GM18498 (cell line): ENCODE results near the gene HIVEP2.

Experiments
- ATAC-seq: cut with Tn5 transposase; IDR thresholded peaks from one replicate; pipeline ENCODE4 v1.9.1; 2021; ENCODE audit warnings: mild to moderate bottlenecking, moderate library complexity; ENCODE audit not compliant: unreplicated experiment

Gene HIVEP2

DNA sequence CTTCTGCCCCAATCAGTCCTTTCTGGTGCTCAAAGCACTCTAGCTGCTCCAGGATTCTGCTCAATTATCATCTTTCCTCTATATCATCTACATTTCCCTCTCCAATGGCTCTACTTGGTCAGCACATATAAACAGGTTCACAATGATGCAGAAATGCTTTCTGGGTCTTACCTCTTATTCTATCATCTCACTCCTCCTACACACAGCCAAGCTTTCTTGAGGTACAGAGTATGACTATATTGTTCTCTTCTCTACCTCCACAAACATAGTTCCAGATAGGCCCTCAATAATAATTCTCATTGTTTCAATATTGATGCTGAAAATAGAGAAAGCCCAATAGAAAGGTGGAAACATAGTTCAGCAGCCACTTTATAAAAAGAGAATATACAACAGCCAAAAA lies 48.2 kb downstream of the HIVEP2 start:
- no peak for ATAC-seq

DNA sequence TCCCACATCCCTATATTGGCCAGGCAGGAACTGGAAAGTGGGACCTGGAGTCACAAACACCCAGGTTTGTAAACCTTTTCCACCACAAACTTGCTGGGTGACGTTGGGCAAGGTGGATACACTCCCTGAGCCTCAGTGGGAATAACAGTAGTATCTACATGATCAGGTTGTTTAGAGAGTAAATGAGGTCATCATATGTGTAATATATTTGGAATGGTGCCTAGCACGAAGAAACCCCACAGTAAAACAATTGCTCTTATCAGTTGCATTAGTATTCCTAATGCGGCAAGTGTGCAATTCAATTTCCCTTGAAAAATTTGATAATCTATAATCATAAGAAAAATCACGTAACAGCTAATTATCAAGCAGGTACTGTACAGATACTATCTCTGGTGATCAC lies 51.9 kb downstream of the HIVEP2 start:
- ATAC-seq: no peak

DNA sequence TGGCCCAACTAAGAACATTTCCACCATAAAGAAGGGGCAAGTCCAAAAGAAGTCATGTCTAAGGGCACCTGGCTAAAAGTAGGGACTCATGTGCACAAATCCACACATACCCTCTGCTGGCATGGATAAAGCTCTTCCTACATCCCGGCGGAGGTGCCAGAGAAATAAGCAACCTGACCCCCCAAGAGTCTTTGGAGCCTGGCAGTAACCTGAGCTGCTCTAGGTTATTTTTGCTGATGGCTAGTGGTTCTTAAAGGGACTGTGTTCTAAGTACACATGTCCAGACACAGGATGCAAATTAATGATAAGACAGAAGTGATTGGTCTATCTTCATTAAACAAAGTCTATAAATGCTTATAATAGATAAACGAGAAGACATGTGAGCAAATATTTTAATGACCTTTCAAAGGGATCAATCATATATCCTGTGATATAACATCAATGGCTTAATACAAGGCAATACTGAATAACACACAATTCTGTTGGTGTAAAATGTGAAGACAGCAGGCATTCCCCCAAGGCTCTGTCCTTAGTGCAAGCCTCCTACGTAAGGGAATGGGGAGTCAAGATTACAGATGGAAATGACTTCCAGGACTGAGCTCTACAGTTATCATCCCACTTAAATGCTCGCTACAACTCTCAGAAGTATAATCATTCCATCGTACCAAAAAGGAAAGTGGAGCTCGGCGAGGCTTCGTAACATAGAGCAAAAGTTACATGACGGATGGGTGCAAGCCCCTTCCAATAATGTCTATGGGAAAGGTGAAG lies 52.5 kb downstream of the HIVEP2 start:
- ATAC-seq: no peak

DNA sequence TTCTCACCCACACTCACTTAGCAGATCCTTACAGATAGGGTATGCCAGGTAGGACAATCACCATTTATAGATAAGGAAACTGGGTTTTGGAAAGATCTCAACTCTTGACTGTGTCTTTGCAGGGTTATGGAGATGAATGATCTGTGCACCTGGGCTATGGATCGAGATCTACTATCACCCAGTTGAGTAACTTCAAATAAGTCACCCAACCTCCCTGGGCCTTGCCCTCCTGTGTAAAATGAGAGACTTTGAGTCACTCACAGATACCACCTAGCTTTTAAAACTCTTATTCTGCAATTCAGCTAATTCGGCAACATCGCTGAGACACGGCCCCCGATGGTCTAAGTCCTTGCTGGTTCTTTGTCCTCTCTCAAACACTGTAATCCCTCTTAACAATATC lies 53.5 kb downstream of the HIVEP2 start:
- ATAC-seq: no peak

DNA sequence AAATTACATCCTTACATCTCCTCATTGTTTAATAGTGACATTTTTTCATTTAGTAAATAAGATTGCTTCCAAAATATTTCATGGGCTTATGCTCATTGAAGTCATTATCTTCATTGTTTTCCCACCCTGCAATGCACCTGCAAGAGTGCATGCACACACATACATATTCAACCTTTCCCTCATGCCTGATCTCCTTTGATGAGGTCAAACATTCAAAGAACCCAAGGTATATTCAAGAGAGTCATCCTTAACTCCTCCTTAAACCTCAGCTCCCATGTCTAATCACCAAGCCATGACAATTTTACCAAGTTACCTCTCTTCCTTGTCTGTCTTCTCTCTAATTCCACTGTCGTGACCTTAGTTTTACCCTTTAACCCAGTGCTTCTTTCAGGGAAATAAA lies 56.5 kb downstream of the HIVEP2 start:
- ATAC-seq: no peak

DNA sequence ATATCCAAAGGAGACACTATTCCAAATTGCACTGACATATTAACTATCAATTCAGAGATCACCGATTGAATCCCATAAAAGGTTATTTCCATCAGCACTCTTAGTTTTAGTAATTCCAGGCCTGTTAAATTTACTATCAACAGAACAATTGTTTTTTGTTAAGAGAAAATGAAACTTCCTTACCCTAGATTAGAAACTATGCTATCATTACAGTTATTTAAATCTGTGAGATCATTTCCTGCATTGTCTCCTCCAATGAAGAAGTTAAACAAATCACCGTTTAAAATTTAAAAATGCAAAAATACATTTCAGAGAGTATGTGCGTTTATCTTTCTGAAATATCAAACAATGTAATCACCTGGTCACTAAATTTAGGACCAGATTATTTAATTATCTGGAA lies 57.5 kb downstream of the HIVEP2 start:
- no peak for ATAC-seq

DNA sequence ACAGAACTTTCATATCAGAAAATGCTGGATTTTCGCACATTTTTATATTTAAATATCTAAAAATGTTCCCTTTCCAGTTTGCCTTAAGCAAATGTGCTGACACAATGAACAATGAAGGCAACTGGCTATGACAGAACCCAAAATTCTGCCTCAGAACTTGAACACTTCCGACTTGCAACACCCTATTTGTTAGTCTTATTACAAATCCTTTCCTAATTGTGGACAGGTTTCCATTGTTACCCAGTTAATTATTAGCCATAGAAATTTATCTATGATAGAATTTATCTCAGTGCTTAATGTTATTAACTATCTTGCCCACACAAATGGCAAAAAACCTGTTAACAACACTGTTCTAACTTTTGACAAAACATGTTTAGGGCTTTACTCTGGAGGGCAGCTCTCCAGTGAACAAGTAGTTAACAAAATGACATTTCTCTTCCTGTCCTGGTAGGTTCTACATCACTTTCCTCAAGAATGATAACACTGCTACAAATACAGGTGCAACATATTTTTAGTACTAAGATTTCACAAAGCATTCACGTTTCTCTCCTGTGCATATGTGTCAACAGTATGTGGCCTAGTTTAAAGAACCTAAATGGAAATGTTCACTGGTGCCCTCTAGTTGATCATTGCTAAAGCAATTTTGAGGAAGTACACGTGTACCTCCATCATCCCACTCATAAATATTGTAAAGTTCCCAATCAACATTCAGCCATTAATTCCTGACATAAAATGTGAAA lies 58.4 kb downstream of the HIVEP2 start:
- peak; percentile 79 for ATAC-seq

DNA sequence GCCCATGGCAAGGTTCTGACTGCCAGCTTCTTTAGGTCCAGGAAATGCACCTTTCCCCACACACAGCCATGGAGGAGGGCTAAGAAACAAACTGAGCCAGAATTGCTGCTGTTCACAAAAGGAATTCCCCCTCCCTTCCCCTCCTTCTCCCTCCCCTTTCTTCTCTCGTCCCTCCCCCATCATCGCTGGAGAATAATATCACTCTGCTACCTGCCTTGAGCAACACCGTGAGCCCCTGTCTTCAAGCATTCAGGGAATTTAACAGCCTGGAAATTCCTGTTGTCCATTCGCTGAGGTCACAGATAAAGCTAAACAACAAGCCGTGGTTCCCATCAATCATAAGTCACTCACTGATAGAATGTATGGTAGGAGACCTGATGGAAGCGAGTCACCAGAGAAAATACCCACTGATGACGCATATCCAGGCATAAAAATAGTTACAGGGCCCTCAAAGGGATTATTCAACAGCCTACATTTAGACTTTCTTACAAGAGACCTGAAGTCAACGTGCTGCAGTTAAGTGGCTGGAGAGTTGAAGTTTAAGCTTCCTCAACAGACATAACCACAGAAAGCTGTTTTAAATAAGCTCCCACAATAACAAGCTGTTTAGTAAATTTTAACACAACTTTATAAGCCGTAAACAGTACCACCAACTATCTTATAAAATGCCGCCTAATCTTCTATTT lies 59.7 kb downstream of the HIVEP2 start:
- ATAC-seq: peak; percentile 68

DNA sequence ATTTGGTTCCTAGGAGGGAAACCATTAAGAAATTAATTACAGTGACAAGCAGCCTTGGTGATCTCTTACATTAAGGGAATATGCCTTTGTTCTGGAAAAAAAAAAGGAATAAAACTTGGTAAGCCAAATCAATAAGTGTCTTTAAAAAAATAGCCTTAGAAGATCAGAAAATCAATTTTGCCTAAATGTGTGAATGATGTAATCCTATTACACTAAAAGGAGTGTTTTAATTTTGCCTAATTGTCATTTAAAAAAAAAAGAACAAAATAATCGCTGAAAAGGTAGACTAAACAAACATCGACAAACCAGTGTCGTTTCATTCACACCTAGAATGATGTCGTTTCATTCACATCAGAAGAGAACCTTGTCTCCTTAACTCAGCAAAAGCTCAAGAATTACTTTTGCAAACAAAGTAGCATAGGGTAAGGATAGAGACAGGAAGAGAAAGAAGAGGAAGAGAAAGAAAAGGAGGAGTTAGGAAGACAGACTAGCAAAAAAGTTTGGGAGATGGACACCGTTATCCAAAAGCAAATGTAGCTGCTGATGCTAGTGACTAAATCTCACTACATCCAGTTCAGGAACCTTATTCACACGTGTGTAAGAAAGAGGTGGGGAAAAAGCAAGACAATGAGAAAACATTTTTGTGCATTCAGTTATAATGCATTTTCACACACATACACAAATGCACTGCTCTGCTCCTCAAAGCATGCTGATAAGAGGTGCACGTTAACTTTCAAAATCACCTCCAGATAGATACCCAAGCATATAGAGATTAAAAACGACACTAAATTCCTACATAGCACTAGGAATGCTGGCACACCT lies 60.6 kb downstream of the HIVEP2 start:
- ATAC-seq: no peak

DNA sequence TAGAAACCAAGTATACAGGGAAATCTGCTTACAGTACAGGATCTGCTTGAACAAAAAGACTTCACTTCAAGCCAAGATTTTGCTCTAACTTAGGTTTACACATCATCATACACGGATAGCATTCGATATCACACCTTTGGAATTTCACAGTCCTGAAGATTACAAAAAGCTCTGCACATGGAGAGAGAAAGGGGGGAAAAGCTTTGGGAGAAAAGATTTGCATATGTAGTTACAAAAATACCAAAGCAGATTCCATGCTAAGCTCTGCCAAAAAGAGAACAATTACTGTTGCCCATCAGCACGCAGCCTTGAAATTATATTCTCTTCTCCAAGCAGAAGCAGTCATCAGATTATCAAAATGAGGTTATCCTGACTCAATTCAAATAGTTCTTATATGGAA lies 62.0 kb downstream of the HIVEP2 start:
- no peak for ATAC-seq

DNA sequence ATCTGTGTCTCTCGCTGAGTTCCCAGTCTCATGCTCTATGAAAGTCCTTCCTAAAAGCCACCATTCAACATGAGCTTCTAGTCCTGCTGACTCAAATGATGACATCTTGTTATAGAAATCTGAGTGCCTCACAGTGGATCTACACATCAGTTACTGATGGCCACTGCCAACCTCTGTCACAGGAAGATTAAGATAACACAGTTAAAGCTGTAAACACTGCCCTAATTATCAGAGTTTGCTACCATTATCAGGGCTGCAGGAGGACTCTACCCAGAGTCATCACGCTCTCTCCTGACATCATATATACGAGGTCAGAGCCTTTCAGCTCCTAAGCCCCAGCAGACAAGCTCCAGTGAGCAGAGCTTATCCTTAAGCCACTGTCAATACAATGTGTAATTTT lies 63.2 kb downstream of the HIVEP2 start:
- ATAC-seq: no peak

DNA sequence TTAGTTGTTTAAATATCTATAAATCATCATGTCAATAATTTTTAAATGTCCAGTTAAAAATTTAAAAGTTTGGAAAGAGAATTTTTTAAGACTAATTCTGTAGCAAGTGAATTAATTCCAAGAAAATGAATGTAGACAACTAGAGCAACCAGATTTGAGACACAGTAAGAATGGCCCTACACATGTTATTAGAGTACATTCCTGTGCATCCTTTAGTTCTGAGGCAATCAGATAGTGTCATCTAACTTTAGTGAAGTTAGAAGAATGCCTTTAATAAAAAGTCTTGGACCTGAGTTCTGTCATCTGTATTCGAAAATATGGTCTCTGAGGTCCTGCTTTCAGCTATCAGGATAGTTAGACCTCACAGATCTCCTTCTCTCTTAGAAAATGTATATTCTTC lies 63.7 kb downstream of the HIVEP2 start:
- no peak for ATAC-seq

DNA sequence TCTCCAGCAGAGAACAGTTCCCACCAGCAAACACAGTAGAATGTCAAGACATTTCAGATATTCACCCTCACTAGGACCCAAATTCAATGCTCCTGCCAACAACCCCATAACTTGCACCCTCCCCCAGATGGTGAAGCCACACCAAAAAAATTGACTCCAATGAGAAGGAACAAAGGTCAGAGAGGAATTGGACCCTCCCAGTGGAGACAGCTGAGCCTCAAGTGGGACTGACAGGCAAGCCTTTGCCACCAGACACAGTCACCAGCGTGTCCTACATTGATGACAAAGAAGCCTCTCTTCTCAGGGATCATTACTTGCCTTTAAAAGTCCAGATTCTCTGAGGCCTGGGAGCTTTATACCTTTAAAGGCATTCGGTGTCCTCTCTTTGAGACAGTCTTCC lies 64.8 kb downstream of the HIVEP2 start:
- ATAC-seq: no peak

DNA sequence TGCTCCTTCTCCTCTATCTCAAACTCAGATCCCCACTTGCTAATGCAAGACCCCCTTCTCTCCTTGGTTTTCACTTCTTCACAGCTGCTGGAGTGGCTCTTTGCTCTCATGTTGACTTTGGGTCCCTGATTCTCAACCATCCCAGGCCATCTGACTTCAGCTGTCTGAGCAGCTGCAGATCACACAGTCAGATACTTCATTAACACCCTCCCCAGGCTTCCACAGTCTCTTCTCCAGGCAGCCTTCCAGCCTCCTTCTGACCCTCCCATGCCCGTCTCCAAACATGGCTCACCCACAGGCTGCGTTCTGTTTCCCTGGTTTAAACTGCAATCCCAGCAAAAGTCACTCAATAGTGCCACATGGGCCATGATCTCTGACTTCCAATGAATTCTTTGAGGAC lies 65.4 kb downstream of the HIVEP2 start:
- ATAC-seq: no peak

DNA sequence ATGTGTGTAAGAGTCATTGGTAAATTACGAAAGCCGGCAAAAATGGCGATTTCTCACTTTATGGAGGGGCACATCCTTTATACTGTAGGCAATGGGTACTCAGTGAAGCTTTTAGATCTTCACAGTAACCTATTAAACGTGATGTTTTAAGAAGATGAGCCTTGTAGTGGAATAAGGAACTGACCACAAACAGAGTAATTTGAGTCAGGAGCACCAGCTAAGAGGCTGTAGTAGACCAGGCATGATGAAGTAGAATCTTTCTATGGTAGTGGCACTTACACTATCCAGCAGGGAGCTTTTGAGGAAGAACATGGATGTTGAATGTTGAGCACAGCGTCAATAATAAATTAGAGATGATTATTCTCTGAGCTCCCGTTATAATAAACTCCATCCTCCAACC lies 65.9 kb downstream of the HIVEP2 start:
- no peak for ATAC-seq

DNA sequence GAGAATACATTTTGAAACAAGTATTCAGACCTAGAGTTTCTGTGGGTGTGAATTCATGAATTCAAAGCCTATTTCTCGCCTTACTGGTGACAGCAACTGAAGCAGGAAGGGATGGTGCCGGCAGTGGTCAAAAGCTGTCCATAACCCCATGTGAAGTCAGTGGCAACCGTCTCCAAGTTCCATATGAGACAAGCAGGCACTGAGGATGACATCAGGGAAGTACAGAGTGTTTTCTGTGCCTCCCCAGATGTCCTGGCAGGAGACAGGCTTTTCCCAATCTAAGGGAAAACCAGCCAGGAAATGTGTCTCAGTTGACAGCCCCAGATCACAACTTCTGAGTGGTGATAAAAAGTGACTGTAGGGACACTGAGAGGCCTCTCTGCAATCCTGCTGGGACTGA lies 66.6 kb downstream of the HIVEP2 start:
- ATAC-seq: no peak

DNA sequence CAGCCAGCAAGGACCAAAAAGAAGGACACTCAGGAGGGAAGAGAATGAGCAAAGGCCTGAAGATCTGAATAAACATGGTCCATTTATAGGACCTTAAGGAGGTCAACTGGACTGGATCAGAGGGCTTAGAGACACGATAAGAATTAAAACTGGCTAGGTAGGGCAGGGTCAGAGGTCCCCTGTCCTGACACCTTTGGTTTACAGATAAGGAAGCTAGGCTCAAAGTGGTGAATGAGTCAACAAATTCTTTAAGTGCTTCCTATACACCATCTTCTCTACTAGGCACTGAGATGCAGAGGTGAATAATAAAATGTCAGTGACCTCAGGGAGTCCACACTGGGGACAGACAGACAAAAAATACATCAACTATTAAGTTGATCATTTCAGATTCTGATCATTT lies 70.3 kb downstream of the HIVEP2 start:
- no peak for ATAC-seq

DNA sequence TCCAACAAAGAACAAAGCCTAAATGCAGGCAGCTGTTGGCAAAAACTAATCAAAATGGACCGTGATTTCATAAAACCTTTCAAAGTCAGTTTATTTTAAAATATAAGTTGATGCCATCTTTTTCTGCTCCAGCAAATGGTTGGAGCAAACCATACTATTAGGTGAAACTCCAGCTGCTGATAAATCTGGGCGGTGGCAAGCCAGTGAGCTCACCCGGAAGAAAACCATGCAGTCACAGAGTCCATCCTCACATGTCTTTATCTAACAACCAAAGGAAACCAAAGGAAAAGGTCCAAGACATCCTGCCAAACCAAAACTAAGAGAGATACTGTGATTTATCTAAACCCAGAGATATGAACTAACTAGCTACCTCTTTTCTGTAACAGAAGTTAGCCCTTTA lies 72.6 kb downstream of the HIVEP2 start:
- ATAC-seq: no peak

DNA sequence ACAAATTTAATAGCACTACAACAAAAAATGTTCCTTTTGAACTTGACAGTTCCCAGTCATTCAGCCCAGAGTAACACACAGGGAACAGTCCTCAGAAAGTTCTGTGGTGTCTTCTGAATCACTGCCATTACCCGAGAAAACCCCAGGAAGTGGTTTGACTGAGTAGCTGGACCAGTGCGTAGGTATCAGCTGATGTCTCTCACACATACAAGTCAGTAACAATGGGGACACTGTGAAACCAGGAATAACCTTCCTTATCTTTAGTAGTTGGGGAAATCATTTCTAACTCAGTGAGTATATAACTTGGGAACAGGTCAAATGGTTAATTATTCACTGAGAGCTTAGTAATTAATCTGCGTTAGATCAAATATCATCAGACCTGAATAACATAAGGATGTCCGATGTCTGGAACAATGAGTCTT lies 73.1 kb downstream of the HIVEP2 start:
- ATAC-seq: peak; percentile 84

DNA sequence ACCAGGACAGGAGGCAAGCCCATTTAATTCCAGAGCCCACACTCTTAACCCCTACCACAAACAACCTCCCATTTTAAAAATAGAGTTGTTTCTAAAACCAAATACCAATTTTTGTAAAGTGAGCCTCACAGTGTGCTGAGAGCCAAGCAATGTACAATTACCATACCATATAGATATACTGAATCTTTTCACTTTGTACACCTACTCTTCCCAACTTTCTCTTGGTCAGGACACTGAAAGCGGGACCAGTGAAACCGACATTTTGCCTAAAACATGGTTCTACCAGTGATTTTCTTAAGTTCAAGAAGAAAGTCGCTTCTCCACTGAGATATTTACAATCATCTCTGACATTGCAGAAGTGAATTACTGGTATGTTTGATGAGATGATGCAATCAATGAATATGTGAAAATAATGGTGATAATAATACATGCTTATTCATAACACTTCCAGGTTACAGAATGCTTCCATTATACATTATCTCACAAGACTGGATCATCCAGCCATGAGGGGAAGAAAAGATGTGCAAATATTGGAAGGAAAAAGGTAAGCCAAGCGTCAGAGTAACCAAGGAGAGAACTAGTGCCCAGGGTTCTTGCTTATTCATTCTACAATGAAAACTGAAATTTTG lies 74.1 kb downstream of the HIVEP2 start:
- ATAC-seq: no peak

DNA sequence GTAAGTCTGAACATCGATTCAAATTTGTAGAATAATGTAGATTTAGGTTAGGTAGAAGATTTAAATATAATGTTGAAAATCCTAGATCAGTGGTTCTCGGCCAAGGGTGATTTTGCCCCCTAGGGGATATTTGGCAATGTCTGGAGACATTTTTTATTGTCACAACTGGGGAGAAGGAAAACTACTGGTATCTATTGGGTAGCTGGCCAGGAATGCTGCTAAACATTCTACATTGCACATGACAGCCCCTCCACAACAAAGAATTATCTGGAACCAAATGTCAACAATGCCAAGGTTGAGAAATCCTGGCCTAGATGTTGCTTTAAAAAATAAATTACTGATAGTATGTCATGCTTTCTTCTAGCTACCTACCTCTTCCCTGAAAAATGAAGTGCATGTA lies 76.1 kb downstream of the HIVEP2 start:
- no peak for ATAC-seq
